ENCODE measurements around the gene DDX6.
"Not testable (repeated sequence)": the region's sequence is repeated elsewhere in the genome, so short reads cannot be mapped to it uniquely, and the experiment has no call there.

GRCh38 chr11:118727001-118727720 is 63.8 kb downstream of the DDX6 start:
- not testable (repeated sequence) for TF ChIP-seq CTCF (IDR thresholded peaks at IDR 0.05); ZFX (IDR thresholded peaks at IDR 0.05; ENCODE audit: borderline replicate concordance)
